ENCODE data around the gene KRTAP13-2.

DNA sequence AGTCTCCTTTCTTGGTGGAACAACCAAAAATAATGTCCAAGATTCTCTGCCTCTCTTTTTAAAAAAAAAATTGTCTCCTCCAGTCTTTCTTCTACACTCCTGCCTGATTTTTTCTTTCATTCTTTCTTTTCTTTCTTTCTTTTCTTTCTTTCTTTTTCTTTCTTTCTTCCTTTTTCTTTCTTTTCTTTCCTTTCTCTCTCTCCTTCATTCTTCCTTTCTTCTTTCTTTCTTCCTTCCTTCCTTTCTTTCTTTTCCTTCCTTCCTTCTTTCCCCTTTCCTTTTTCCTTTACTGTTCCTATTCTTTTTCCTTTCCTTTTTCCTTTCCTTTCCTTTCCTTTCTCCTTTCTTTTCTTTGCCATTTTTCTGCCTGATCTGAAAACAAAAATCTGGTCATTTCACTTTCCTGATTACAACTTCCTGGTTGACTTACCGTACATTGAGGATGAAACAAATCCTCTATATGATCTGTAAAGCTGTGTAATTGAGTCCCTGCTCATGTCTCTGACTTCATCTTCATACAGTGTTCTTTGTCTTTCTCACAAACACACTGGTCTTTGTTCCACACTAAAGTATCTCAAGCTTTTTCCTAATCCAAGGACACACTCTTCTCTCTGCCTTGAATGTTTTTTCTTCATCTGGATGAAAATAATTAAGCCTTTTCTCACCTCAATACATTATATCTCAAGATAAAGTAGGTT is 17.6 kb downstream of the KRTAP13-2 start:
- TF ChIP-seq POLR2A (IDR thresholded peaks at IDR 0.05) = no peak
- TF ChIP-seq, protein P1, sequence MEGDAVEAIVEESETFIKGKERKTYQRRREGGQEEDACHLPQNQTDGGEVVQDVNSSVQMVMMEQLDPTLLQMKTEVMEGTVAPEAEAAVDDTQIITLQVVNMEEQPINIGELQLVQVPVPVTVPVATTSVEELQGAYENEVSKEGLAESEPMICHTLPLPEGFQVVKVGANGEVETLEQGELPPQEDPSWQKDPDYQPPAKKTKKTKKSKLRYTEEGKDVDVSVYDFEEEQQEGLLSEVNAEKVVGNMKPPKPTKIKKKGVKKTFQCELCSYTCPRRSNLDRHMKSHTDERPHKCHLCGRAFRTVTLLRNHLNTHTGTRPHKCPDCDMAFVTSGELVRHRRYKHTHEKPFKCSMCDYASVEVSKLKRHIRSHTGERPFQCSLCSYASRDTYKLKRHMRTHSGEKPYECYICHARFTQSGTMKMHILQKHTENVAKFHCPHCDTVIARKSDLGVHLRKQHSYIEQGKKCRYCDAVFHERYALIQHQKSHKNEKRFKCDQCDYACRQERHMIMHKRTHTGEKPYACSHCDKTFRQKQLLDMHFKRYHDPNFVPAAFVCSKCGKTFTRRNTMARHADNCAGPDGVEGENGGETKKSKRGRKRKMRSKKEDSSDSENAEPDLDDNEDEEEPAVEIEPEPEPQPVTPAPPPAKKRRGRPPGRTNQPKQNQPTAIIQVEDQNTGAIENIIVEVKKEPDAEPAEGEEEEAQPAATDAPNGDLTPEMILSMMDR (IDR thresholded peaks at IDR 0.05) = no peak
- no peak for TF ChIP-seq POLR2AphosphoS5 (IDR thresholded peaks at IDR 0.05)

Data from sigmoid colon (tissue), 4 donors.